H1 (cell line): Measurements from ENCODE around the gene KCNRG. TPM values are rescaled to one million over a fixed set of nuclear protein-coding genes. Genes with fewer than 3 reads are reported as not detected.

Source experiments
- CBX8 ChIP-seq: fragments of 300-800, 300-1000 bp; sonication (generic); IDR thresholded peaks from 2 replicates; pipeline ENCODE4 v1.7.1; 2016; ENCODE audit warnings: low read depth, low read length, borderline replicate concordance
- CEBPB ChIP-seq: IDR thresholded peaks from 2 replicates; pipeline ENCODE4 v1.6.1; 2012; ENCODE audit warnings: low read depth, low read length
- CTBP2 ChIP-seq: IDR thresholded peaks from 2 replicates; pipeline ENCODE4 v1.7.0; 2011; ENCODE audit warnings: borderline replicate concordance, mild to moderate bottlenecking, moderate library complexity, mixed read lengths, low read length; ENCODE audit not compliant: insufficient read depth, insufficient read length
- EGR1 ChIP-seq: IDR thresholded peaks from 2 replicates; pipeline ENCODE4 v1.6.1; 2011; ENCODE audit warnings: low read depth, low read length, borderline replicate concordance
- RFX5 ChIP-seq: IDR thresholded peaks from 2 replicates; pipeline ENCODE4 v1.6.1; 2011; ENCODE audit warnings: low read depth, low read length, improper control_type of control experiment, borderline replicate concordance
- SUZ12 ChIP-seq: fragments of 200-600 bp; sonication (generic); IDR thresholded peaks from 2 replicates; pipeline ENCODE4 v1.6.1; 2012; ENCODE audit warnings: mild to moderate bottlenecking, inconsistent platforms, low read length, moderate library complexity, mixed read lengths
- polyA plus RNA-seq, 7 experiments: library from polyadenylated mRNA; depleted of rRNA in 3 of 7; stranded (reverse) in 5 of 7; unstranded in 2 of 7; fragments of >200 nt in 5 of 7; fragments of 200-250 nt in 2 of 7; gene quantifications; 1 replicate in 5 of 7; 2 replicates in 1 of 7; 4 replicates in 1 of 7; pipeline versions ENCODE4 v1.2.1 to v1.2.3, GENCODE V29; 2011 to 2013; ENCODE audit warnings: missing spikeins in 2 of 7, mixed read lengths in 2 of 7
- total RNA-seq: library from RNA; stranded (reverse); fragmentation: NEBNext Ultra II Directional; extraction: Animal tissue kit (Norgen Biotek cat#: 25700); gene quantifications from 2 replicates; pipeline ENCODE4 v1.2.1, GENCODE V29; 2021

The KCNRG gene
- total and polyA plus RNA-seq, 2 of the 8 experiments (the other 6 are each of a cell fraction or from before 2014, with no cell fraction given), result 0.65 to 1.2 TPM

- TF ChIP-seq RFX5 (no peak), CBX8 (no peak), SUZ12 (no peak), EGR1 (no peak), CEBPB (no peak), CTBP2 (no peak)
Observed at GRCh38 chr13:50038266-50038665, 23.0 kb downstream of the KCNRG start (continued).
